DND-41 (cell line): ENCODE results near the gene PERCC1.

Source experiments
- ATAC-seq: fragments of 200-7000 bp; cut with Tn5 transposase; 3 replicates; pipeline ENCODE4 v1.9.1; 2021; ENCODE audit warnings: low read depth; ENCODE audit not compliant: insufficient read depth
- DNase-seq: peaks from one replicate; pipeline ENCODE4 v3.0.0-alpha.2; 2020
- H2AFZ ChIP-seq: 2 replicates; pipeline ENCODE4 v1.6.0; 2012; ENCODE audit warnings: low read depth, low read length
- H3K27ac ChIP-seq: 2 replicates; pipeline ENCODE4 v1.5.1; 2012; ENCODE audit warnings: low read length, inconsistent platforms
- H3K27me3 ChIP-seq: fragments of 200-600 bp; sonication (generic); 2 replicates; pipeline ENCODE4 v1.6.0; 2012; ENCODE audit warnings: low read length, mild to moderate bottlenecking, inconsistent platforms; ENCODE audit not compliant: insufficient read depth, poor library complexity
- H3K36me3 ChIP-seq: 2 replicates; pipeline ENCODE4 v1.5.1; 2012; ENCODE audit warnings: low read length, inconsistent platforms; ENCODE audit not compliant: insufficient read depth
- H3K4me1 ChIP-seq: 2 replicates; pipeline ENCODE4 v1.5.1; 2012; ENCODE audit warnings: mild to moderate bottlenecking, low read length; ENCODE audit not compliant: insufficient read depth
- H3K4me2 ChIP-seq: 2 replicates; pipeline ENCODE4 v1.6.0; 2012; ENCODE audit warnings: mild to moderate bottlenecking, moderate library complexity, low read length, inconsistent platforms; ENCODE audit not compliant: insufficient read depth
- H3K4me3 ChIP-seq, 2 experiments: fragments of 200-600 bp in 1 of 2; shearing (Covaris generic) in 1 of 2; 2 replicates each; pipeline ENCODE4 v1.5.1; 2012 to 2016; ENCODE audit warnings: inconsistent platforms in 2 of 2, low read length in 2 of 2, mild to moderate bottlenecking in 2 of 2, low read depth in 1 of 2, moderate library complexity in 1 of 2
- H3K79me2 ChIP-seq: 2 replicates; pipeline ENCODE4 v1.6.0; 2012; ENCODE audit warnings: low read length, inconsistent platforms; ENCODE audit not compliant: insufficient read depth
- H3K9ac ChIP-seq: 2 replicates; pipeline ENCODE4 v1.6.0; 2012; ENCODE audit warnings: low read depth, mild to moderate bottlenecking, inconsistent platforms, low read length, moderate library complexity
- H3K9me3 ChIP-seq: 2 replicates; pipeline ENCODE4 v1.5.1; 2012; ENCODE audit warnings: low read length, moderate library complexity, mild to moderate bottlenecking, inconsistent platforms; ENCODE audit not compliant: insufficient read depth, severe bottlenecking
- H4K20me1 ChIP-seq: 2 replicates; pipeline ENCODE4 v1.6.0; 2012; ENCODE audit warnings: low read length; ENCODE audit not compliant: insufficient read depth
- CTCF ChIP-seq: IDR thresholded peaks from 2 replicates; pipeline ENCODE4 v1.5.1; 2012; ENCODE audit warnings: borderline replicate concordance, low read length, moderate library complexity, mild to moderate bottlenecking; ENCODE audit not compliant: poor library complexity, severe bottlenecking; ENCODE audit errors: extremely low read depth
- EZH2 ChIP-seq: IDR thresholded peaks from 3 replicates; pipeline ENCODE4 v1.6.1; 2012; ENCODE audit warnings: borderline replicate concordance, low read depth, mild to moderate bottlenecking, moderate library complexity, low read length, inconsistent platforms; ENCODE audit not compliant: severe bottlenecking

PERCC1 gene

GRCh38 chr16:1451702-1452392, 21.0 kb downstream of the PERCC1 start:
- no peak; the same call in 2 of the 3 replicates for ATAC-seq

GRCh38 chr16:1452530-1452929, 21.7 kb downstream of the PERCC1 start:
- no peak overlapping the region for H3K9ac ChIP-seq
- TF ChIP-seq EZH2 = no peak
- TF ChIP-seq CTCF = no peak
- H4K20me1 ChIP-seq = peaks cover 11% of the 10 kb centered on the region; the same call in 1 of the 2 replicates
- DNase-seq (no peak), ATAC-seq (no peak)
- H3K36me3 ChIP-seq = peaks cover 85% of the 10 kb centered on the region
- no peaks in the 10 kb centered on the region for H3K4me1 ChIP-seq
- no peak overlapping the region for H3K4me3 ChIP-seq
- H3K4me2 ChIP-seq = no peak overlapping the region
- no peaks in the 10 kb centered on the region for H3K9me3 ChIP-seq
- no peak overlapping the region for H2AFZ ChIP-seq
- H3K79me2 ChIP-seq = no peaks in the 10 kb centered on the region
- no peak overlapping the region for H3K27ac ChIP-seq
- H3K27me3 ChIP-seq = no peaks in the 10 kb centered on the region

More at GRCh38 chr16:1451702-1452392, 21.0 kb downstream of the PERCC1 start:
- TF ChIP-seq CTCF (no peak), EZH2 (no peak)
- H3K4me2 ChIP-seq = no peak overlapping the region
- no peak for DNase-seq
- H3K9me3 ChIP-seq = no peaks in the 10 kb centered on the region
- H3K4me3 ChIP-seq = no peak overlapping the region
- peaks cover 85% of the 10 kb centered on the region for H3K36me3 ChIP-seq
- no peak overlapping the region for H3K27ac ChIP-seq
- H2AFZ ChIP-seq = no peak overlapping the region
- no peaks in the 10 kb centered on the region for H3K27me3 ChIP-seq
- peaks cover 11% of the 10 kb centered on the region; the same call in 1 of the 2 replicates for H4K20me1 ChIP-seq
- no peaks in the 10 kb centered on the region for H3K79me2 ChIP-seq
- H3K4me1 ChIP-seq = no peaks in the 10 kb centered on the region
- H3K9ac ChIP-seq = no peak overlapping the region

- Histone ChIP-seq H3K4me2 (no peak overlapping the region), H3K9me3 (no peaks in the 10 kb centered on the region), H3K27me3 (no peaks in the 10 kb centered on the region), H3K36me3 (peaks cover 83% of the 10 kb centered on the region), H2AFZ (no peak overlapping the region), H3K9ac (no peak overlapping the region), H3K27ac (no peak overlapping the region), H3K4me3 (no peak overlapping the region), H3K79me2 (no peaks in the 10 kb centered on the region), H3K4me1 (no peaks in the 10 kb centered on the region), H4K20me1 (peaks cover 8% of the 10 kb centered on the region; the same call in 1 of the 2 replicates)
- no peak for TF ChIP-seq EZH2
- no peak for TF ChIP-seq CTCF
- no peak for DNase-seq
- ATAC-seq = no peak
These were observed 22.4 kb downstream of the PERCC1 start for GRCh38 chr16:1453316-1453715.
